Esophagus squamous epithelium (tissue), 4 donors: Measurements from ENCODE around the gene LCP1.

Source experiments
- POLR2A ChIP-seq, 4 donors: fragments of 450-650 bp; IDR thresholded peaks; one replicate each; pipeline ENCODE4 v1.6.1; 2017; ENCODE audit warnings: antibody characterized with exemption in 4 of 4, mild to moderate bottlenecking in 4 of 4, moderate library complexity in 3 of 4
- TF ChIP-seq, protein P1 (sequence below), 6 experiments: fragments of 450-650 bp in 4 of 6; fragments of 200-600 bp in 2 of 6; sonication (generic) in 2 of 6; IDR thresholded peaks; one replicate each; pipeline ENCODE4 v1.5.1; 2016 to 2019; ENCODE audit warnings: antibody characterized with exemption in 6 of 6, mild to moderate bottlenecking in 4 of 6, moderate library complexity in 4 of 6

DNA sequence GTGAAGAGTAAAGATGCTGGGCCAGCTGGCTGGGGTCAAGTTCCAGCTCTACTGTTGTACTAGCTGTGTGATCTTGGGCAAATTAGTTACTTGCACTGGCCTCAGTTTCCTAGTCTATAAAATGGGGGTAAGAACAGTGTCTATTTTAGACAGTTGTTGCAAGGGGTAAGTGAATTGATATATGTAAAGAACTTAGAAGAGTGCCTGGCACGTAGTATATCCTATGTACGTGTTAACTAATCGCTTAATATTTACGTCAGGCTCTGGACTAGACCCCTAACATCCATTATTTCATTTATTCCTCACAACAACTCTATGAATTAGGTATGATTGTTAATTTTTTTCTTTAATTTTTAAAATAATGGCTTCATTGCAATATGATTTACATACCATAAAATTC lies 3.7 kb upstream of the LCP1 start:
- TF ChIP-seq, protein P1, sequence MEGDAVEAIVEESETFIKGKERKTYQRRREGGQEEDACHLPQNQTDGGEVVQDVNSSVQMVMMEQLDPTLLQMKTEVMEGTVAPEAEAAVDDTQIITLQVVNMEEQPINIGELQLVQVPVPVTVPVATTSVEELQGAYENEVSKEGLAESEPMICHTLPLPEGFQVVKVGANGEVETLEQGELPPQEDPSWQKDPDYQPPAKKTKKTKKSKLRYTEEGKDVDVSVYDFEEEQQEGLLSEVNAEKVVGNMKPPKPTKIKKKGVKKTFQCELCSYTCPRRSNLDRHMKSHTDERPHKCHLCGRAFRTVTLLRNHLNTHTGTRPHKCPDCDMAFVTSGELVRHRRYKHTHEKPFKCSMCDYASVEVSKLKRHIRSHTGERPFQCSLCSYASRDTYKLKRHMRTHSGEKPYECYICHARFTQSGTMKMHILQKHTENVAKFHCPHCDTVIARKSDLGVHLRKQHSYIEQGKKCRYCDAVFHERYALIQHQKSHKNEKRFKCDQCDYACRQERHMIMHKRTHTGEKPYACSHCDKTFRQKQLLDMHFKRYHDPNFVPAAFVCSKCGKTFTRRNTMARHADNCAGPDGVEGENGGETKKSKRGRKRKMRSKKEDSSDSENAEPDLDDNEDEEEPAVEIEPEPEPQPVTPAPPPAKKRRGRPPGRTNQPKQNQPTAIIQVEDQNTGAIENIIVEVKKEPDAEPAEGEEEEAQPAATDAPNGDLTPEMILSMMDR (IDR thresholded peaks at IDR 0.05) = no peak
- no peak for TF ChIP-seq POLR2A (IDR thresholded peaks at IDR 0.05)
